ENCODE data around the gene PRKD1. TPM values are rescaled to one million over a fixed set of nuclear protein-coding genes. Genes with fewer than 3 reads are reported as not detected.

The PRKD1 gene
- total RNA-seq, 1 donor from 2014 or later: 0.54 TPM

- Mint-ChIP-seq H3K4me1 (ENCODE audit: low read depth, unreplicated experiment) (no peaks in the 10 kb centered on the region), H3K27me3 (ENCODE audit: unreplicated experiment) (peaks cover 2% of the 10 kb centered on the region), H3K36me3 (ENCODE audit: unreplicated experiment) (no peaks in the 10 kb centered on the region), H3K9me3 (ENCODE audit: unreplicated experiment) (no peaks in the 10 kb centered on the region), H3K4me3 (ENCODE audit: unreplicated experiment) (no peak overlapping the region), H3K27ac (ENCODE audit: unreplicated experiment) (no peak overlapping the region)
- TF ChIP-seq CTCF (IDR thresholded peaks at IDR 0.05; ENCODE audit: partially characterized antibody, unreplicated experiment): no peak
- DNase-seq: no peak
These were observed 8.7 kb downstream of the PRKD1 start for GRCh38 chr14:29918981-29919380.

DNA sequence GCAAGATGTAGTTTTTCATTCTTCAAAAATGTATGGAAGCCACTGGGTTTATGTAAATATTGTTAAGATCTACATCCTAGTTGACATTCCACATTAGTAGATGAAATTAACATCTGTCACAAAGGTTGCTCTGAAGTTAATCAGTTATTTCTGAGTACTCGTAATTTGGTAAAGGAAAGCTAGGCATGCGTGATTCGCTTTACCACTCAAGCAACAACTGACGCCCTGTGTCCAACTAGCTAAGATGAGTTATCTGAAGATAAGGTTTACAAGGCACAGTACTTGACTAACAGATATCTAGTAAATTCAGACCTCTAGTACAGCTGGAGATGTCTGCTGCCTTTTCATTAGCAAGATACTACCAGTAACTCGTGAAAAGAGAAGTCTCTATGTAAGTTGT, 14.1 kb downstream of the PRKD1 start:
- no peak for DNase-seq
- no peaks in the 10 kb centered on the region for H3K27me3 Mint-ChIP-seq (ENCODE audit: unreplicated experiment)
- H3K9me3 Mint-ChIP-seq (ENCODE audit: unreplicated experiment): peaks cover 1% of the 10 kb centered on the region
- H3K36me3 Mint-ChIP-seq (ENCODE audit: unreplicated experiment): no peaks in the 10 kb centered on the region
- TF ChIP-seq CTCF (IDR thresholded peaks at IDR 0.05; ENCODE audit: partially characterized antibody, unreplicated experiment): no peak
- no peaks in the 10 kb centered on the region for H3K4me1 Mint-ChIP-seq (ENCODE audit: low read depth, unreplicated experiment)
- H3K4me3 Mint-ChIP-seq (ENCODE audit: unreplicated experiment): no peak overlapping the region
- H3K27ac Mint-ChIP-seq (ENCODE audit: unreplicated experiment): no peak overlapping the region

- Mint-ChIP-seq H3K36me3 (ENCODE audit: unreplicated experiment) (no peaks in the 10 kb centered on the region), H3K4me3 (ENCODE audit: unreplicated experiment) (no peak overlapping the region), H3K9me3 (ENCODE audit: unreplicated experiment) (peaks cover 1% of the 10 kb centered on the region), H3K27ac (ENCODE audit: unreplicated experiment) (no peak overlapping the region), H3K4me1 (ENCODE audit: low read depth, unreplicated experiment) (no peaks in the 10 kb centered on the region), H3K27me3 (ENCODE audit: unreplicated experiment) (no peaks in the 10 kb centered on the region)
- no peak for DNase-seq
- TF ChIP-seq CTCF (IDR thresholded peaks at IDR 0.05; ENCODE audit: partially characterized antibody, unreplicated experiment): no peak
These were observed 15.8 kb downstream of the PRKD1 start for GRCh38 chr14:29911810-29912209.

DNA sequence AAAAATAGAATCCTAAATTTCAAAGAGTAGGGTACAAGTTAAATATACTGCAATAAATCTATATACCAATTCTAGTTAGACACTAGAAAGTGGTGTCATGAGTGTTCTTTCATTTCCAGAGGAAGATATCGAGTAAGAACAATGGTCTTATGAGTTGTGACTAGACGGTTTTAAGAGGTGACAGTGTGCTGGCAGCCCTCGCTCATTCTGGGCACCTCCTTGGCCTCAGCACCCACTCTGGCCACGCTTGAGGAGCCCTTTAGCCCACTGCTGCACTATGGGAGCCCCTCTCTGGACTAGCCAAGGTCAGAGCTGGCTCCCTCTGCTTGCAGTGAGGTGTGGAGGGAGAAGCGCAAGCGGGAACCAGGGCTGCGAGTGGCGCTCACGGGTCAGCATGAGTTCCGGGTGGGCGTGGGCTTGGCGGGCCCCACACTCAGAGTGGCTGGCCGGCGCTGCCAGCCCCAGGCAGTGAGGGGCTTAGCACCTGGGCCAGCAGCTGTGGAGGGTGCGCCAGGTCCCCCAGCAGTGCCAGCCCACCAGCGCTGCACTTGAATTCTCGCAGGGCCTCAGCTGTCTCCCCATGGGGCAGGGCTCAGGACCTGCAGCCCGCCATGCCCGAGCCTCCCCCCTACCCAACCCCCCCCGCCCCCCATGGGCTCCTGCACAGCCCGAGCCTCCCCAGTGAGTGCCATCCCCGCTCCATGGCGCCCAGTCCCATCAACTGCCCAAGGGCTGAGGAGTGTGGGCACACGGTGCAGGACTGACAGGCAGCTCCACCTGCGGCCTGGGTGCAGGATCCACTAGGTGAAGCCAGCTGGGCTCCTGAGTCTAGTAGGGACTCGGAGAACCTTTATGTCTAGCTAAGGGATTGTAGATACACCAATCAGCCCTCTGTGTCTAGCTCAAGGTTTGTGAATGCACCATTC, 18.7 kb downstream of the PRKD1 start:
- H3K4me3 Mint-ChIP-seq (ENCODE audit: unreplicated experiment): no peak overlapping the region
- H3K27me3 Mint-ChIP-seq (ENCODE audit: unreplicated experiment): no peaks in the 10 kb centered on the region
- H3K36me3 Mint-ChIP-seq (ENCODE audit: unreplicated experiment): no peaks in the 10 kb centered on the region
- H3K4me1 Mint-ChIP-seq (ENCODE audit: low read depth, unreplicated experiment): no peaks in the 10 kb centered on the region
- no peak overlapping the region for H3K27ac Mint-ChIP-seq (ENCODE audit: unreplicated experiment)
- H3K9me3 Mint-ChIP-seq (ENCODE audit: unreplicated experiment): peaks cover 1% of the 10 kb centered on the region
- DNase-seq: no peak
- no peak for TF ChIP-seq CTCF (IDR thresholded peaks at IDR 0.05; ENCODE audit: partially characterized antibody, unreplicated experiment)

GRCh38 chr14:29906256-29906870, 21.3 kb downstream of the PRKD1 start:
- Mint-ChIP-seq H3K36me3 (ENCODE audit: unreplicated experiment) (no peaks in the 10 kb centered on the region), H3K27ac (ENCODE audit: unreplicated experiment) (no peak overlapping the region), H3K27me3 (ENCODE audit: unreplicated experiment) (no peaks in the 10 kb centered on the region), H3K9me3 (ENCODE audit: unreplicated experiment) (peaks cover 1% of the 10 kb centered on the region), H3K4me3 (ENCODE audit: unreplicated experiment) (no peak overlapping the region), H3K4me1 (ENCODE audit: low read depth, unreplicated experiment) (no peaks in the 10 kb centered on the region)
- TF ChIP-seq CTCF (IDR thresholded peaks at IDR 0.05; ENCODE audit: partially characterized antibody, unreplicated experiment): no peak
- DNase-seq: no peak

All from glutamatergic neuron (in vitro differentiated cells).